Measurements from ENCODE around the gene MRPL14.
A peak's percentile ranks its signal among the peaks of the same experiment; 100 is the strongest.
"Not testable (repeated sequence)": the region's sequence is repeated elsewhere in the genome, so short reads cannot be mapped to it uniquely, and the experiment has no call there.

Gene MRPL14

GRCh38 chr6:44149369-44150012, 22.2 kb upstream of the MRPL14 start:
- no peak for DNase-seq (ENCODE audit: low spot score)

GRCh38 chr6:44148306-44148705, 21.1 kb upstream of the MRPL14 start:
- DNase-seq (ENCODE audit: low spot score): no peak

- DNase-seq (ENCODE audit: low spot score): no peak
These were observed 20.0 kb upstream of the MRPL14 start for GRCh38 chr6:44147256-44147655.

- no peak for DNase-seq (ENCODE audit: low spot score)
These were observed 19.4 kb upstream of the MRPL14 start for GRCh38 chr6:44146685-44147084.

GRCh38 chr6:44145839-44146238, 18.6 kb upstream of the MRPL14 start:
- DNase-seq (ENCODE audit: low spot score): no peak

- not testable (repeated sequence) for DNase-seq (ENCODE audit: low spot score)
These were observed 17.3 kb upstream of the MRPL14 start for GRCh38 chr6:44144536-44144935.

GRCh38 chr6:44143731-44144130, 16.5 kb upstream of the MRPL14 start:
- no peak for DNase-seq (ENCODE audit: low spot score)

- no peak for DNase-seq (ENCODE audit: low spot score)
These were observed 15.6 kb upstream of the MRPL14 start for GRCh38 chr6:44142835-44143234.

- DNase-seq (ENCODE audit: low spot score): no peak
These were observed 12.1 kb upstream of the MRPL14 start for GRCh38 chr6:44139351-44139743.

GRCh38 chr6:44138717-44139350, 11.6 kb upstream of the MRPL14 start:
- DNase-seq (ENCODE audit: low spot score): no peak

- no peak for DNase-seq (ENCODE audit: low spot score)
These were observed 8.6 kb upstream of the MRPL14 start for GRCh38 chr6:44135875-44136274.

GRCh38 chr6:44135173-44135758, 8.0 kb upstream of the MRPL14 start:
- DNase-seq (ENCODE audit: low spot score): no peak

GRCh38 chr6:44133981-44134711, 6.9 kb upstream of the MRPL14 start:
- no peak for DNase-seq (ENCODE audit: low spot score)

GRCh38 chr6:44133003-44133931, 6.0 kb upstream of the MRPL14 start:
- DNase-seq (ENCODE audit: low spot score): peak; percentile 29

- DNase-seq (ENCODE audit: low spot score): no peak
These were observed 5.2 kb upstream of the MRPL14 start for GRCh38 chr6:44132476-44132875.

GRCh38 chr6:44131892-44132291, 4.6 kb upstream of the MRPL14 start:
- DNase-seq (ENCODE audit: low spot score): no peak

GRCh38 chr6:44129841-44130322, 2.6 kb upstream of the MRPL14 start:
- no peak for DNase-seq (ENCODE audit: low spot score)

- peak; percentile 23 for DNase-seq (ENCODE audit: low spot score)
These were observed 1.0 kb upstream of the MRPL14 start for GRCh38 chr6:44128020-44128917.

GRCh38 chr6:44126320-44127149, 717 bp downstream of the MRPL14 start:
- DNase-seq (ENCODE audit: low spot score): peak; percentile 55

GRCh38 chr6:44123544-44123943, 3.7 kb downstream of the MRPL14 start:
- no peak for DNase-seq (ENCODE audit: low spot score)
